ENCODE measurements around the gene RAB40C.

RAB40C gene

DNA sequence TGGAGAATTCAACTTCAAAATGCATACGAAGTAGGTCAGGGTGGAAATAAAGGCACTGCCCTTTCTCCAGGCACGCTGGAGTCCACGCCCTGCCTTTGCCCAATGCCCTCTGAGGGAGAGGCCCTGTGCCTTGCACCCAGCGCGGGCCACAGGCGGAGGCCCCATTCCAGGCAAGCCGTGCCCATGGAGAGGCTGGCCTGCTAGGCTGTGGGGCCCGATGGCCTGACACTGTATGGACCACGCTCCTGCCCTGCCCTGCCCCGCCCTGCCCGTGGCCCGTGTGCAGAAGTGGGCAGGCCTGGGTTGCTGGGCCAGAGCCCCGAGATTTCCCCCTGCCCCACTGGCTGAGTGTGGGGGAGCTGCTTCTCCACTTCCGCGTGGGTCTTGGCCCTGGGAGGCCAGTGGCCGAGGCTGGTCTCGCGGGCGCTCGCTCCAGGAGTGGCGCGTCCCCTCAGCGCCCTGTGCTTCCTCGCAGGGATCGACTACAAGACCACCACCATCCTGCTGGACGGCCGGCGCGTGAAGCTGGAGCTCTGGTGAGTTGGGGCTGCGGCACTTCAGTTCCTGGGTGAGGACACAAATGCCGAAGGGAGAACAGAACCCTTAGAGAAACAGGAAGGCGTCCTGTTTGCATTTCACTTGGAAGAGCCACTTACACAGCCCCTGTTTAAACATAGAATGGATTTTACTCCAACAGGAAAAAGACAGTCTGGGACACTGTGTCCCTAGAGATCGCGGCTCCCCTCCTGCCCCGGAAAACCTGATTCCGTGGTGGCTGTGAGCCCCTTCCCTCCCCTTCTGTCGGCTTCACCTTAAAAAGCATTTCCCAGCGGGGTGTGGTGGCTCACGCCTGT lies 27.1 kb downstream of the RAB40C start:
- no peak for DNase-seq (ENCODE audit: low read depth)

DNA sequence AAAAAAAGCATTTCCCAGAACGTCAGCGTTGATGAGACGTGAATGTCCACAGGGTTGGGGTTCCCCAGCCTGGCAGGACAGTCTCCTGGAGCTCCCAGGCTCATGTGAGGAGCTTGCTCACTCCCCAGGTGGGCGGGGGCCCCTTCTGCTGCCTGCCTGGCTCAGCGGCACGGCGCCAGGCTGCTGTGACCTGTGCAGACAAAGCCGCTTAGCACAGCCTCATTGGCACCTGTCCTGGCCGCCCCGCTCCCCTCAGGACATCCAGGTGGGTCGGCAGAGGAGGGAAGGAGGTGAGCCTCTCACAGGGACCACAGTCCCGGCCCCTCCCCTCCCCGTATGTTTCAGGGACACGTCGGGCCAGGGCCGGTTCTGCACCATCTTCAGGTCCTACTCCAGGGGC lies 28.0 kb downstream of the RAB40C start:
- no peak for DNase-seq (ENCODE audit: low read depth)

DNA sequence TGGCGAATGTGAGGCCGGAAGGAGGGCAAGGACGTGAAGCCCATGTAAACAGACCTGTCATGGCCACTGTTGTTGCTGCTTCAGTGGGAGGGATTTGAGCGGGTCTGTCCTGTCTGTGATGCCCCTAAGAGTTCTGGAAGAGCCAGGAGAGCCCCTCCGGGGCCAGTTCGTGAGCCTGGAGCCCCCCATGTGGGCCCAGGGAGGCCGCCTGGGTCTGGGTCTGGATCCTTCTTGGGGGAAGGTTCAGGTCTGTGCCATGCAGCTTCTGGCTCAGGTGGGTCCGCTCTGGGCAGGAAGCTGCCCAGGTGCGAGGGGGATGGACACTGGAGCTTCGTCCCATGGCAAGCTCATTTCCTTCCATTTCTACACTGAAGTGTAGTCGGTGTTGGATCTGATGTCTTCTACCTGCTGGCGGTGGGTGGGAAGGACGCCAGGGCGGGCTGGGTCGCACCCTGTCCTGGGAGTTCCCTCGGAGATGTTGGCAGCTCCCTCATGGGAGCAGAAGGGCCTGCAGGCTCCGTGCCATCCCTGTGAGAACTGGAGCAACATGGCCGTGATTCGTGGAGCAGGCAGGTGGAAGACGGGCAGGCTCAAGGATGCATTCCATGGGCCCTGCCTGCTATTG lies 29.7 kb downstream of the RAB40C start:
- no peak for DNase-seq (ENCODE audit: low read depth)

DNA sequence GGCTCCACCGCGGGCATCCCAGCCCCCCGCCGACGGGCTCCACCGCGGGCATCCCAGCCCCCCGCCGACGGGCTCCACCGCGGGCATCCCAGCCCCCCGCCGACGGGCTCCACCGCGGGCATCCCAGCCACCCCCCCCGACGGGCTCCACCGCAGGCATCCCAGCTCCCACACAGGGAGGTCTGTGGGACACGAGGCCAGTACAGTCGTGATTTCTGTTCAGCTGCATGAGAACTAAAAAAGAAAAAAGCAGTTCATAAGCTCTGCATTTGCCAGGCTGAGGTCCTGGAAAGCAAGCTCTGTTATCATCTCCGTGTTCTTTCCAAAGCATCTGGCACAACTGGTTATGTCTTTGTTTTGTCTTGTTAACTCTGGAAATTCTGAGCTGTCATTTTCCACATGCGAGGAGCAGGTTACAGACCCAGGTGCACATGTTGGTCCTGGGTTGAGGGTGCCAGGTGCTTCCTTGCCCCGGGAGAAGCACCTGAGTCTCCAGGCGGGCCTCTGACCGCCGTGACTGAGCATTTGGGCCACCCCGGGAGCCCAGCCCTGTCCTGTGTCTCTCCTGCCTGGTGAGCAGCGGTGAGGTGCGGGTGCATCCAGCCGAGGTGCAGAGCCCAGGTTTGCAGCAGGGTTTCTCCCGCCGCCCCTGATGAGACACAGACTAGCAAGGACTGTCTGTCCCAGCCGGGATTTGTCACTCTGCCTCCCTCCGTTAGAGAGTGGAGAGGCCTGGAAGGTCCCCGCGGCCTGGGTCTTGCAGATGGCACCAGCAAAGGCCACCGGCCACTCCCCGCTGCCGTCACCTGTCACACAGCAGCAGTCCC lies 31.0 kb downstream of the RAB40C start:
- no peak for DNase-seq (ENCODE audit: low read depth)

DNA sequence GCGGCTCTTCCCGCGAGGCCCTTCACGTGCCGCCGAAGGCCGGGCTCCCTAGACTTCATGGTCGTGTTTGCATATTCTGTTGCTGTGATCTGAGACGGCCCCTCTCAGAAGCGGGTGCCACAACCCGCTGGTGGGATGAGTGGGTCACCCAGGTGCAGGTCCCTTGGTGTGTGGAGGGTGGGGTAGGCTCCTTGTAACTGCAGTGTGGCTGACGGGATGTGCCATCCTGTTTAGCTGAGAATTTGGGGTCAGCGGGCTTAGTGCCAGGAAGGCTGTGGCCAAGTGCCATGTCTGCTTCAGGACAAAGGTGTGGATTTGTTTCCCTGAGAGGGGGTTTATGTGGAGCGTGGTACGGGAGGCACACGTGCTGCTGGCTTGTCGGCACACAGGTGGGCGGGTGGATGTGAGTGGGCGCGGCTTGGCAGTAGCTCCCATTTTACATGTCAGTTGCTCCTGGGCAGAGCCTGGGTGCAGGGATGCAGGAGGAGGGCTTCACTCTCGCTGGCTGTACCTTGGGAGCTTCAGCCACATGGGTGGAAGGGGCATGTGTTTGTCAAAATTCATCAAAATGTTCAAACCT lies 31.8 kb downstream of the RAB40C start:
- no peak for DNase-seq (ENCODE audit: low read depth)

DNA sequence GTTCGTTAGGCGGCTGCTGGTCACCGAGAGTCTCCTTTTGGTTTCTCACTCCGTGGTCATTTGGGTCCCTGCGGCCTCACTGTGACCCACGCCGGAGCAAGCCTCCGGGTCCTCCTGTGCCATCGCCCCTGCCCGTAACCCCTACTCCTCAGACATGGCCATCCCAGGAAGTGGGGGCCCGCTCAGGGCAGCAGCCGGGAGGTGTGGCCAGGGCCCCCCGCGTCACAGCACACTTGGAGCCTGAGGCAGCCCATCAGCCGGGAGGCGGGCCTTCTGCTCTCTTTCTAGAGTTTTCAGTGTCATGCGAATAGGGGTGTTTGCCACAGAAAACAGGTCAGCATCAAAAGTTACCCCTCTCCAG lies 33.0 kb downstream of the RAB40C start:
- no peak for DNase-seq (ENCODE audit: low read depth)

DNA sequence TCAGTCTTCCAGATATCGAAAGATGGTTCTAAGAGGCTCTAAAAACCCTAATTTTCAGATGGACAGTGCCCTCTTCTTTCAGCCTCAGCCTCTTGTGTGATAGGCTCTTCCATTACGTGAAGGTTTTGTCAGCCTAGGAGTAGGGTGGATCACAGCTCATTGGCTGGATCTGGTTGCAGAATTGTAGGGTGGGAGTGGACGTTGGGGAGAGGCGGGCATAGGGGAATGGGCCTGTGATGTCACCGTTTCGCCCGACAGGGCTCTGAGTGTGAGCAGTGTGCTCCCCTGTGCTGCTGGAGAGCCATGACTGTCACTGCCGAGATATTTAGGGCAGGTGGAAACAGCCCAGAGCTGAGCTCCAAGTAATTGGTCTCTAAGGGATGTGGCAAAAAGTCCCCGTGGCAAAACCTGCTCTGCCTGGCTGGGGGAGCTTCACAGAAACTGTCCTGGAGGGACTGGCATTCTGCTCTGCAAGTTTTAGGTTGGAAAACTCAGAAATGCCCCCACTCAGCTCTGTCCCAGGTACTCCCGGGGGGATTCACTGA lies 34.7 kb downstream of the RAB40C start:
- no peak for DNase-seq (ENCODE audit: low read depth)

DNA sequence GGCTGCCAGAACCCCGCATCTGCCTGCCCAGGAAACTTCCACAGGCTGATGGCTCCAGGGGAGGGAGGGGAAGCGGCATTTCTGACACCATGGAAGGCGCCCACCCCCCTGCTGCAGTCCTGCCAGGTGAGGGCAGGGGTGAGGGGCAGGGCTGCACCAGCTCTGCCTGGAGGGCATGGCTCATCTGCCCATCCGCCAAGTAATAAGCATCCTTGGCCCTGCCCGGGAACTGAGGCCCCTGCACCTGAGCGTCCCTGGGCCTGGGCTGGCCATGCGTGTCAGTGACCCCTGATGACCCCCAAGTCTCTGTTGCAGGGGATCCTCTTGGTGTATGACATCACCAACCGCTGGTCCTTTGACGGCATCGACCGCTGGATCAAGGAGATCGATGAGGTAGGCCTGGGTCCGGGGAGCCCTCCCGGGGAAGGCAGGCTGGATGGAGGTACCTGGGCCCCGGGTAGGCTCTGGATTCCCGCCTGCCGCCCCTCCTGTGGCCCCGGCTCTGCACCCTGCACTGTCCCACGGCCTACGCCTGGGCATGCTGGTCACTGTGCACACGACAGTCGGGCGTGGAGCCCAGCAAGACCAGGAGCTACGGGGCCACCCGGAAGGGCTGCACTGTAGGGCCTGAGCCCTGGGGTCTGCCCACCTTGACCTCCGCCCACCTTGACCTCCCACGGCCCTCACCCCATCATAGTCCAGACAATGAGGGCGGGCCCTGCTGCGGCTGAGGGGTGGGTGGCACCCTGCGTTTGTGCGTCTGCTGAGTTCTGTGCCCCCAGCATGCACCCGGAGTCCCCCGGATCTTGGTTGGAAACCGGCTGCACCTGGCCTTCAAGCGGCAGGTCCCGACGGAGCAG lies 35.5 kb downstream of the RAB40C start:
- DNase-seq (ENCODE audit: low read depth), result no peak

DNA sequence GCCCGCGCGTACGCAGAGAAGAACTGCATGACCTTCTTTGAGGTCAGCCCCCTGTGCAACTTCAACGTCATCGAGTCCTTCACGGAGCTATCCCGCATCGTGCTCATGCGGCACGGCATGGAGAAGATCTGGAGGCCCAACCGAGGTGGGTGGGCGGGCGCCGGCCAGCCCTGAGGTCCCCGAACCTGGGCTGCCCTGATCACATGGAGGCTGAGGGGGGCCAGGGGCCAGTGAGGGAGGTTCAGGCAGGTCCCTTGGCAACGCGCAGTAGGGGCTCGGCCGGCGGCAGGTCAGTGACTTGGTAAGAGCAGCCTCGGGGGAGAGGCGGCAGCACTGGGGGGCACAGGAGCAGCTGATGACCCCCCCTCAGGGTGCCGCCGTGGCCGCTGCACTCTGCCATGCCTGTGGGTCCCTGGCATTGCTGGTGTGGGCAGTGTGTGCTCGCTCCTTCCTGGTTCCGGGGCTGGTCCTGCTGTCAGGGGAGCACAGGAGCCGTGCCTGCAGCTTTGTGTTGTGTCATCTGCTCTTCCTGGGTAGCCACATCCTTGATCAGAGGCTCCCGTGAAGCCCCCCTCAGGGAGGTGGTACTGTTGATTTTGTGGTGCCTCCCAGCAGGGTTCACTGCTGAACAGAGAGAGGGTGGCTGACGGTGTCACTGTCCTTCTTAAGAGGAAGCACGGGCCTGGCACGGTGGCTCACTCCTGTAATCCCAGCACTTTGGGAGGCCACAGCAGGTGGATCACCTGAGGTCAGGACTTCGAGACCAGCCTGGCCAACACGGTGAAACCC lies 36.3 kb downstream of the RAB40C start:
- DNase-seq (ENCODE audit: low read depth), result no peak

DNA sequence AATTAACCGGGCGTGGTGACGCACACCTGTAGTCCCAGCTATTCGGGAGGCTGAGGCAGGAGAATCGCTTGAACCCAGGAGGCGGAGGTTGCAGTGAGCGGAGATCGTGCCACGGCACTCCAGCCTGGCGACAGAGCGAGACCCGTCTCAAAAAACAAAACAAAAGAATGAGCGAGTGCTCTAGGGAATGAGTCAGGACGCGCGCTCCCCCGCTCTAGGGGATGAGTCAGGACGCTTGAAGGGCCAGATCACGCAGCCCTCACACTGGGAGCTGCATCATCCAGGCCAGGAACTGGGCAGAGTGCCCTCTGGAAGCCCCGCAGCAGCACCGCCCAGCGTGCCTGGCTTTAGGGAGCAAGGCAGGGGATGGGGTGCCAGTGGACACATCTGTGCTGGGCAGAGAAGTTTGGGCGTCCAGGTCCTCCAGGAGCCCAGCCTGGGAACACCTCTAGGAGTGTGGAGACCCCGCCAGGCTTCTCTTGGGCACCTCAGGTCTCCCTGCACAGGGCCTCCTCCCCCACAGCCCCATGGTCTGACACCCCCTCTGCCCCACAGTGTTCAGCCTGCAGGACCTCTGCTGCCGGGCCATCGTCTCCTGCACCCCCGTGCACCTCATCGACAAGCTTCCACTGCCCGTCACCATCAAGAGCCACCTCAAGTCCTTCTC lies 37.1 kb downstream of the RAB40C start:
- no peak for DNase-seq (ENCODE audit: low read depth)

DNA sequence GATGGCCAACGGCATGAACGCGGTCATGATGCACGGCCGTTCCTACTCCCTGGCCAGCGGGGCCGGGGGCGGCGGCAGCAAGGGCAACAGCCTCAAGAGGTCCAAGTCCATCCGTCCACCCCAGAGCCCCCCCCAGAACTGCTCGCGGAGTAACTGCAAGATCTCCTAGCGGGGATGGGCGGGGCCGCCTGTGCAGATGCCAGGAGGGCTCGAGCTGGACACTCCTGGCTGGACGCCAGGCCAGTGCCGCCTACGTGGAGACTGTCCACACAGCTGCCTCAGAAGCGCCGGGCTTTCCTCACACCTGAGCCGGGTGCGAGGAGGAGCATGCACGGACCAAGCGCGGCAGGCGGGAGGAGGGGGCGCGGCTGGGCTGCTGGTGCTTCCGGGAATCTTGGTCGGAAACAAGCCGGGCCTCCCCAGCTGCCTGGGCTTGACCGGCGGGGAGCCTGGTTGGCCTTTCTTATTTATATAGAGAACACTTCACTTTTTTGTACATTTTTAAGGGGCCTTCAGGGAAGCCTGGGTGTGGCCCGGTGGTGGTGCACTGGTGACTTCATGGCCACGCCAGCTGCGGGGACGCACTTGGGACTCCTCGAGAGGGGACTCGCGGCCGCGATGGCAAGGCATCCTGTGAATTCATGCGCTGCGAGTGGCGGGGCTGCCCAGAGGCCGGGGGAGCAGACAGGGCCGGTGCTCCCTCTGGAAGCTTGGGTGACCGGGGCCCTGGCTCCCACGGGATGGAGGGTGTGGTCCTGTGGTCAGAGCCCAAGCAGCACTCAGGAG lies 37.8 kb downstream of the RAB40C start:
- DNase-seq (ENCODE audit: low read depth), result no peak

DNA sequence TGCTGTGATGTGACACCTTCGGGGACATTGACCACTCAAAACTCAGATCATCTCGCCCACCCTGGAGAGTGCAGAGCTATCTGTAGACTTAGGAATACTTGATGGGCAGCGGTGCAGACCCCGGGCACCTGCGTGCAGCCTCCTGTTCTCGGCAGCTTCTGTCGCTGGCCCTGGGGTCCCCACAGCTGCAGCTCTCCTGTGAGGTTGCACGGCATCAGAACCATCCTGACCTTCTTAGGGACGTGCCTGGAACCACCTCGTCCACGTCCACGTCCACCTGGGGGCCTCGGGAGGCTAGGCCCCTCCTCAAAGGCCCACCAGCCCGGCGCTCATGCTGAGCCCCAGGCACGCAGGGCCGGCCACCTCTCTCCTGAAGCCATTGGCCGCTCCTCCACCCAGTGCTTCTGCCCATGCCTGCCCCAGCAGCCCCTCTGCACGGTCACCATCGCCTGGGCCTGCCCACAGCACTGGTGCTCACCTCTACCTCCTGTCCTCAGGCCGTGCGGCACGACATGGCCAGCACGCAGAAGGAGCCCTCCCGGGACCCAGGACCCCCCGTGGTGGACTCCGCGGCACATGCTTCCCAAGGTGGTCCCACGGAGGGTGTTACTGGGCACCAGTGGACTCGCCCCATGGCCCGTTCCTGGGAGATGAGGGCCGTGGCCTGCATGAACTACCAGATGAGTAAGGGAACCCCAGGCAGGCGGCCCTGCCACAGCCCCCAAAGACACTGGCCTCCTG lies 38.6 kb downstream of the RAB40C start:
- DNase-seq (ENCODE audit: low read depth), result no peak

DNA sequence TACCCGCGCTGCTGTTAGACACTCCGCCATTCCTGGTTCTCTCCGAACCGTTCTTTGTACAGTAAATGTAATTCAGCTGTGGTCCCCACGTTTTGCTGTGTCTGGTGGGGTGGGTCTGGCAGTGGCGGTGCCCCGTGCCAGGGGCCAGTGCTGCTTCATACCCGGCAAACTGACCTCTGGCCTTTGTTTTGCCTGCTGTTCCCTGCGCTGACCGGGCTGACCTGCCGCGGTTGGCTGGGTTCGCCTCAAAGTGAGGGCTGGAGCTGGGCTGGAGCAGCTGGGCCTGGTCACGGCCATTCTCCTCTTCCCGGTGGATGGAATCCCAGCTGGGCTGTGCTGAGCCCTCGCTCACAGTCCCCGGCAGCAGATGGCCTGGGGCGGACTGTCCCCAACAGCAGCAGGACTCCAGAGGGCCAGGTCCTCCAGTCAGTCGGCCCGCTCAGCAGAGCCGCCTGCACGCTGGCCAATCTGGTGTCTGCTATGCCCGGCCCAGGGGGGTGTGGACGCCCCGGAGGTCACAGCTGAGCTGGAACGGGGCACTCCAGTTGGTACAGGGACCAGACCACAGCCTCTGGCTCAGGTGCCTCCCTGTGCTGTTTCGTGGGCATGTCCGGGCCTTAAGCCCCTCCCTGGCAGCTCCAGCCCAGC lies 39.4 kb downstream of the RAB40C start:
- DNase-seq (ENCODE audit: low read depth), result no peak

DNA sequence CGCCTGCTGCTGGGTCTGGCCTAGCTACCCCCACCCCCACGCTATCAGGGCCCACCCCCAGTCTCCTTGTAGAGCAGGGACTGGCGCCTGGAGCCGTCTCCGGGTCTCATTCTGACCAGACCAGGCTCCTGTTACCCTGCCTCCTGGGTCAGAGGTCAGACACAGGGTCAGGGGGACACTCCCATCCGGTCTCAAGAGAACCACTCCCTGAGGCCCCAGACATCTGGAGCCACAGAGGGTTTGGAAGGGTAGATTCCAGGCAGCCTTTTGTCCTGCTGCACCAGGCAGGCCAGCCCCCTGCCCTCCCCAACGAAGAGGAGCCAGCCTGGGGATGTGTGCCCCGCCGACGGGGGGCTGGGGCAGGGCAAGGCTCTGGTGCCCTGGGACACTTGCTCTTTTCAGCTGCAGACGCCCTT lies 40.0 kb downstream of the RAB40C start:
- no peak for DNase-seq (ENCODE audit: low read depth)

DNA sequence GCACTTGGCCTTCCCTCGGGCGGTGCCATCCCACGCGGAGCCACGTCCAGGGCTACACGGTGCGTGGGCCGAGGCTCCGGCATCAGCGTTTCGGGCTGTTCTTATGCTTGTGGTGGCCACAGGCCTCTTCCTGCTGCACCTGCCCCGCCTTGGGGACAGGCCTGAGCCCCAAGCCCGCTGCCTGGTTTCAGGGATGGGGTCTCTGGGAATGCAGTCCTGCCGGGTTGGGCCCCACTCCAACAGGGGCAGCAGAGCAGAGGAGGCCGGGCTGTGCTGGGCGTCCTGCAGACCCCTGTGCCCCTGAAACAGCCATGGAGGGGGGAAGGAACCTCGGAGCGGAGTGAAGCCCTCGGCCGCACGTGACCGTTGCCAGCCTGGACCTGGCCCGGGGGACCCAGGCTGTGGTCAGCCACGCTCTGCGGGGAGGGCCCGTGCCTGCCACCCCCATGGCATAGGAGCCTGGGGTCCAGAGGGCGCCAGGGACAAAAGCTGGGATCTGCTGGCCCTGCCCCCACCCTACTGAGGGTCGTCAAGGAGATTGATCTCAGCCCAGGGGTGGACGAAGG lies 40.5 kb downstream of the RAB40C start:
- no peak for DNase-seq (ENCODE audit: low read depth)

DNA sequence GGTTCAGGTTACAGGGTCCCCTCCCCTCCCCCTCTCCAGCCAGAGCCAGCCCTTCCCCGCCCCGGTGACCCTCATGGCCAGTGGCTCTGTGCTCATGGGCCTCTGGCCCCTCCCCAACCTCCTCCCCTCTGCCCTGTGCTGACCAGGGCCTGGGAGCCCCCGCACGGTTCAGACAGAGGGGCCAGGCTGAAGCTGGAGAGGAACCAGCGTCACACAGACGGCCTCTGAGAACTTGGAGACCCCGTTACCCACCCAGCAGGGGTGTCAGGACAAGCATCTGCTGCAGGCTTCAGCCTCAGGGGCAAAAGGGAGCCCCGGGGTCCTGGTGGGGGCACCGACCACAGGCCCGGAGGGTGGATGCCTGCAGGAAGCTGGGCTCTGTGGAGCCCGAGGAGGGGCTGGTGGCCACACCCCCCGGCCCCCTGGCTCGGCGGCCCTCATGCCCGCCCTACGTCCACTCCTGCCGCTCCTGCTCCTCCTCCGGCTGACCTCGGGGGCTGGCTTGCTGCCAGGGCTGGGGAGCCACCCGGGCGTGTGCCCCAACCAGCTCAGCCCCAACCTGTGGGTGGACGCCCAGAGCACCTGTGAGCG lies 41.0 kb downstream of the RAB40C start, which contains the start of gene WFIKKN1:
Gene WFIKKN1 (plus strand): TSS at position 171 of the 591 bp plus-strand sequence. CDS start 269 bp downstream, at position 440.
- no peak for DNase-seq (ENCODE audit: low read depth)

DNA sequence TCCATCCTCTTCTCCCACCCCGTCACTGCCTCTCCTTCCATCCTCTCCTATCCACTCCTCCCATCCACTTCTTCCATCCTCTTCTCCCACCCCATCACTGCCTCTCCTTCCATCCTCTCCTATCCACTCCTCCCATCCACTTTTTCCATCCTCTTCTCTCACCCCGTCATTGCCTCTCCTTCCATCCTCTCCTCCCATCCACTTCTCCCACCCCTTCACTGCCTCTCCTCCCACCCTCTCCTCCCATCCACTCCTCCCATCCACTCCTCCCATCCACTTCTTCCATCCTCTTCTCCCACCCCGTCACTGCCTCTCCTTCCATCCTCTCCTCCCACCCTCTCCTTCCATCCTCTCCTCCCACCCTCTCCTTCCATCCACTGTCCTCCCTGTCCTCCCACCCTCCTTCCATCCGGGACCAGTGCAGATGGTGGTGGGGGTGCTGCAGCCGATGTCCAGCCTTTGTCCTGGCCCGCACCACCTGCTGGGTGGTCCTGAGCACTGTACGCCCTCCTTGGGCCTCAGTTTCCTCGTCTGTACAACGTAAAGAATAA lies 42.0 kb downstream of the RAB40C start:
- DNase-seq (ENCODE audit: low read depth), result no peak
